GM12878 (cell line): ENCODE measurements around the gene CST6. TPM values are rescaled to one million over a fixed set of nuclear protein-coding genes. Genes with fewer than 3 reads are reported as not detected.

ENCODE experiments used
- ATAC-seq: fragments of 200-7000 bp; cut with Tn5 transposase; 3 replicates; pipeline ENCODE4 v1.9.1; 2020; ENCODE audit warnings: mild to moderate bottlenecking, moderate library complexity
- BruUV-seq: library from RNA; stranded (reverse); fragments of 400-500 nt; replicated peaks from 2 replicates; lab custom pipeline; 2021; lab: Mats Ljungman, UMichigan
- CTCF ChIA-PET: fragments of 300-600 bp; sonication (Branson Sonifier 250); formaldehyde crosslinking; extraction: SDS; loops from one replicate; lab custom pipeline; 2021; ENCODE audit warnings: inconsistent platforms; lab: Yijun Ruan, JAX
- POLR2A ChIA-PET: fragments of 350-600 bp; formaldehyde crosslinking; extraction: SDS; loops from one replicate; lab custom pipeline; 2021; ENCODE audit warnings: inconsistent platforms; lab: Charles Lee
- RAD21 ChIA-PET: fragments of 300-600 bp; sonication (Branson Sonifier 250); formaldehyde crosslinking; loops from one replicate; lab custom pipeline; 2023; ENCODE audit warnings: antibody characterized with exemption; ENCODE audit not compliant: unreplicated experiment; lab: Charles Lee
- SMC1A ChIA-PET: fragments of 300-600 bp; sonication (Branson Sonifier 250); formaldehyde crosslinking; loops from one replicate; lab custom pipeline; 2023; ENCODE audit not compliant: unreplicated experiment, uncharacterized antibody; lab: Charles Lee
- DNase-seq: peaks from one replicate; pipeline ENCODE4 v3.0.0-alpha.2; 2011; ENCODE audit warnings: low read depth, low spot score
- FAIRE-seq: peaks from 3 replicates; lab custom pipeline; 2011; peaks lifted over from hg19 to GRCh38; lab: Jason Lieb, UNC
- H2AFZ ChIP-seq: 2 replicates; pipeline ENCODE4 v1.6.0; 2011; ENCODE audit warnings: low read depth, low read length, control low read depth; ENCODE audit not compliant: control insufficient read depth
- H3K27ac ChIP-seq: 2 replicates; pipeline ENCODE4 v1.5.1; 2011; ENCODE audit warnings: control low read depth; ENCODE audit not compliant: control insufficient read depth, insufficient read depth
- H3K27me3 ChIP-seq, 2 experiments: replicated peaks in 1 of 2; 2 replicates each; pipeline versions ENCODE4 v1.6.0 to v1.6.1; 2011; ENCODE audit warnings: low read length in 1 of 2; ENCODE audit not compliant: control insufficient read depth in 2 of 2, insufficient read depth in 2 of 2
- H3K36me3 ChIP-seq, 2 experiments: 2 replicates each; pipeline ENCODE4 v1.5.1; 2011; ENCODE audit warnings: low read length in 1 of 2; ENCODE audit not compliant: control insufficient read depth in 2 of 2, insufficient read depth in 2 of 2
- H3K4me1 ChIP-seq: 2 replicates; pipeline ENCODE4 v1.6.1; 2011; ENCODE audit warnings: mild to moderate bottlenecking, low read length, moderate library complexity, mixed read lengths; ENCODE audit not compliant: control insufficient read depth, insufficient read depth
- H3K4me2 ChIP-seq: 2 replicates; pipeline ENCODE4 v1.6.0; 2011; ENCODE audit warnings: control low read depth; ENCODE audit not compliant: control insufficient read depth, insufficient read depth
- H3K4me3 ChIP-seq: fragments of 200-600 bp; sonication (generic); 2 replicates; pipeline ENCODE4 v1.5.1; 2016
- H3K79me2 ChIP-seq: 2 replicates; pipeline ENCODE4 v1.6.0; 2011; ENCODE audit warnings: low read length; ENCODE audit not compliant: control insufficient read depth, insufficient read depth
- H3K9ac ChIP-seq: 2 replicates; pipeline ENCODE4 v1.8.0; 2011; ENCODE audit warnings: low read length, control low read depth, mixed read lengths; ENCODE audit not compliant: control insufficient read depth, insufficient read depth
- H3K9me3 ChIP-seq: replicated peaks from 3 replicates; pipeline ENCODE4 v1.5.1; 2011; ENCODE audit warnings: mild to moderate bottlenecking, low read length; ENCODE audit not compliant: control insufficient read depth, insufficient read depth
- H4K20me1 ChIP-seq: 2 replicates; pipeline ENCODE4 v1.6.0; 2011; ENCODE audit not compliant: control insufficient read depth, insufficient read depth
- BACH1 ChIP-seq: fragments of 450-650 bp; IDR thresholded peaks from 2 replicates; pipeline ENCODE4 v1.6.1; 2017; ENCODE audit warnings: mild to moderate bottlenecking, borderline replicate concordance
- BCL11A ChIP-seq: IDR thresholded peaks from 2 replicates; pipeline ENCODE4 v1.6.1; 2011; ENCODE audit warnings: low read depth, low read length
- CBX3 ChIP-seq: fragments of 200-600 bp; sonication (generic); IDR thresholded peaks from 2 replicates; pipeline ENCODE4 v1.6.1; 2016; ENCODE audit warnings: low read depth, borderline replicate concordance
- CBX5 ChIP-seq: sonication (generic); IDR thresholded peaks from 2 replicates; pipeline ENCODE4 v1.6.1; 2016; ENCODE audit warnings: low read depth, moderate library complexity, mild to moderate bottlenecking, inconsistent platforms
- HDAC2 ChIP-seq: fragments of 200-600 bp; sonication (generic); IDR thresholded peaks from 2 replicates; pipeline ENCODE4 v1.6.1; 2017
- KLF5 ChIP-seq: fragments of 450-650 bp; IDR thresholded peaks from 2 replicates; pipeline ENCODE4 v1.6.1; 2014; ENCODE audit warnings: mild to moderate bottlenecking; ENCODE audit not compliant: partially characterized antibody
- LARP7 ChIP-seq: fragments of 450-650 bp; IDR thresholded peaks from 2 replicates; pipeline ENCODE4 v1.6.1; 2017; ENCODE audit warnings: mild to moderate bottlenecking
- MTA2 ChIP-seq: fragments of 450-650 bp; IDR thresholded peaks from 2 replicates; pipeline ENCODE4 v1.6.1; 2016; ENCODE audit warnings: low read depth, mild to moderate bottlenecking, moderate library complexity
- NFIC ChIP-seq: IDR thresholded peaks from 2 replicates; pipeline ENCODE4 v1.6.1; 2012; ENCODE audit warnings: low read depth, mild to moderate bottlenecking, inconsistent platforms, low read length, moderate library complexity
- POLR2A ChIP-seq: IDR thresholded peaks from 2 replicates; pipeline ENCODE4 v1.6.1; 2011; ENCODE audit warnings: low read depth, mild to moderate bottlenecking, low read length
- POLR2AphosphoS5 ChIP-seq: IDR thresholded peaks from 2 replicates; pipeline ENCODE4 v1.6.1; 2011; ENCODE audit warnings: mild to moderate bottlenecking, low read length, inconsistent platforms
- RAD21 ChIP-seq: IDR thresholded peaks from 2 replicates; pipeline ENCODE4 v1.6.1; 2011; ENCODE audit warnings: mild to moderate bottlenecking, low read depth, low read length, moderate library complexity; ENCODE audit not compliant: insufficient read depth
- SMAD5 ChIP-seq: IDR thresholded peaks from 2 replicates; pipeline ENCODE4 v1.6.1; 2016; ENCODE audit warnings: antibody characterized with exemption, low read depth
- ZNF217 ChIP-seq: fragments of 450-650 bp; IDR thresholded peaks from 2 replicates; pipeline ENCODE4 v1.6.1; 2017; ENCODE audit warnings: antibody characterized with exemption, mild to moderate bottlenecking
- whole genome bisulfite sequencing: methylation state at CpG from one replicate; pipeline ENCODE4 v1.1.6; 2016; ENCODE audit warnings: low lambda C conversion rate; ENCODE audit not compliant: insufficient replicate concordance, insufficient coverage; ENCODE audit errors: missing lambda C conversion rate; 5-methylcytosine and 5-hydroxymethylcytosine counted together
- in situ Hi-C: fragments of 300-500 bp; cut with MboI; formaldehyde crosslinking; loops from 9 replicates; pipeline ENCODE4 v1.14.3; 2018; ENCODE audit warnings: mixed read lengths
- intact Hi-C: fragments of 100-400 bp; cut with micrococcal nuclease; formaldehyde crosslinking; loops from one replicate; pipeline ENCODE4 v1.14.2; 2022; ENCODE audit not compliant: unreplicated experiment
- polyA plus RNA-seq, 11 experiments: library from polyadenylated mRNA; depleted of rRNA in 4 of 11; unstranded in 6 of 11; stranded (reverse) in 5 of 11; fragments of >200 nt; fragmentation: Nextera tagmentation in 4 of 11; fragmentation: Illumina TruSeq in 1 of 11; extraction: Ambion mirVana in 4 of 11; extraction: Trizol in 1 of 11; gene quantifications; 1 replicate in 1 of 11; 2 replicates in 10 of 11; pipeline versions ENCODE4 v1.2.1 to v1.2.3, GENCODE V29; 2011 to 2016; ENCODE audit warnings: inconsistent platforms in 2 of 11, missing spikeins in 2 of 11, low read depth in 1 of 11
- total RNA-seq, 4 experiments: library from RNA; depleted of rRNA in 3 of 4; stranded (reverse); fragments of >200 nt in 3 of 4; fragmentation: Illumina TruSeq in 1 of 4; extraction: Trizol in 1 of 4; gene quantifications; 2 replicates each; pipeline versions ENCODE4 v1.2.1 to v1.2.3, GENCODE V29; 2013 to 2021
- TF ChIP-seq, protein P1 (sequence below): IDR thresholded peaks from 2 replicates; pipeline ENCODE4 v1.6.1; 2012; ENCODE audit warnings: low read depth, low read length, improper control_type of control experiment
- TF ChIP-seq, protein P2 (sequence below): IDR thresholded peaks from 2 replicates; pipeline ENCODE4 v1.6.1; 2011; ENCODE audit warnings: mild to moderate bottlenecking, low read depth, low read length, moderate library complexity; ENCODE audit not compliant: insufficient replicate concordance

Gene CST6
- total and polyA plus RNA-seq, 10 of the 15 experiments (the other 5 are each of a cell fraction or from before 2014, with no cell fraction given) = not detected

DNA sequence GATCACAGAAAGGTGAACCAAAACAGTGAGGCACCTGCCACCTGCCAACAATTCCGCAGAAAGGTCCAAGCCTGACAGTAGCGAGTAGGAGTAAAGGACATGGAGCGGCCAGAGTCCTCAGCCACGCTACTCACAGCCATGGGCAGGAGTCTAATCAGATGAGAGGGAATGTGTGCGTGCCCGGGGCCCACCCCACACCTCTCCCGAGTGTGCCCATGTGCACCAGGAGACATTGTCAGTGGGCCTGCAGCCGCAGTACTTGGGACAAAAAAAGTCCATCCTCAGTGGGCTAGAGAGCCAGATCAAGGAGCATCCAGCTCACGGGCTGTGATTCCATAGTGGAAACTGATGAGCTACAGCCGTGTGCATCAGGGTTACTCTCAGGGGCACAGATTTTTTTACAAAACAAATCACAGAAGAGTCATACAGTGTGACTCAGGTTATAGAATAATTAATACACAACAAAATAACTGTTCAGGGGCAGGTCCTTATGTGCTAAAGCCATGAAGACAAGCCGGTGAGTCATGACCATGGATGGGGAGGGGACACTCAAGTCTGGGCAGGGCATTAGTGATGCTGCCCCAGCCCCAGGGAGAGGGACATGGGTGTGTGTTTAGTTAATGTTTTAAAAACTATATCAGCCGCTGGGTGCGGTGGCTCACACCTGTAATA is 38.2 kb upstream of the CST6 start:
- Histone ChIP-seq H3K4me3 (no peak overlapping the region), H3K79me2 (no peaks in the 10 kb centered on the region), H3K27me3 (no peaks in the 10 kb centered on the region), H3K9me3 (no peaks in the 10 kb centered on the region)
- ATAC-seq (no peak), FAIRE-seq (no peak), DNase-seq (no peak)
- in situ Hi-C loops = no loop called here
- TSS peak; percentile 52 for BruUV-seq
- ChIA-PET CTCF (no interaction called here), POLR2A (no interaction called here), SMC1A (no interaction called here), RAD21 (no interaction called here)
- intact Hi-C loops = no loop called here
- 88% methylated on average over 13 of the region's 13 CpGs for WGBS
- TF ChIP-seq NFIC (no peak), CBX5 (no peak), POLR2AphosphoS5 (0 out of 2 replicates have a peak, but pooled peaks have one; percentile 35)
- TF ChIP-seq, all 136 proteins: peak for 1
- Histone ChIP-seq H3K4me2 (no peak overlapping the region), H3K9ac (no peak overlapping the region), H2AFZ (no peak overlapping the region), H3K27ac (no peak overlapping the region), H4K20me1 (no peaks in the 10 kb centered on the region), H3K4me1 (no peaks in the 10 kb centered on the region), H3K36me3 (peaks cover 14 to 21% of the 10 kb centered on the region in 2 experiments; a peak in 3 of 4 replicates)

DNA sequence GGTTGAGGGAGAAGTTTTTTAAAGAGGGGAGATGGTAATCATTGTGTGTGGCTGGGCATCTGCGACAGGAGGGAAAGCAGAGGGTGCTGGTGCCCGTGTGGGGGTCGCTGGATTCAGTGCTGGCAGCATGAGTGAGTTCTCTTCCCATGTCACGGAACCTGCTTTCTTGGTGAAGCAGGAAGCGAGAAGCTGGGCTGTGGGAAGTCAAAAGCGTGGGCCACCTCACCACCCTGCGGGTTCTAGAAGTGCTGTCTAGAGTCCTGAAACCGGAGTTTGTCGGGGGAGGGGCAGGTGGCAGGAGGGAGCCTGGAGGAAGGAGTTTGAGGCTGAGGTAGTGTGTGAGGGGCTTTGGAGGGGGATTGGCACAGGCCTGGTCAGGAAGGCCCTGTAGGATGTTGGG is 36.0 kb upstream of the CST6 start:
- intact Hi-C loops (no loop called here), in situ Hi-C loops (no loop called here)
- Histone ChIP-seq H3K9me3 (no peaks in the 10 kb centered on the region), H3K4me3 (no peak overlapping the region), H3K36me3 (peaks cover 8 to 20% of the 10 kb centered on the region in 2 experiments; a peak in 3 of 4 replicates), H3K4me1 (no peaks in the 10 kb centered on the region), H2AFZ (no peak overlapping the region), H3K27me3 (no peaks in the 10 kb centered on the region), H3K79me2 (no peaks in the 10 kb centered on the region), H3K4me2 (no peak overlapping the region), H3K27ac (no peak overlapping the region), H3K9ac (no peak overlapping the region), H4K20me1 (no peaks in the 10 kb centered on the region)
- TF ChIP-seq BCL11A = no peak
- TF ChIP-seq, protein P1, sequence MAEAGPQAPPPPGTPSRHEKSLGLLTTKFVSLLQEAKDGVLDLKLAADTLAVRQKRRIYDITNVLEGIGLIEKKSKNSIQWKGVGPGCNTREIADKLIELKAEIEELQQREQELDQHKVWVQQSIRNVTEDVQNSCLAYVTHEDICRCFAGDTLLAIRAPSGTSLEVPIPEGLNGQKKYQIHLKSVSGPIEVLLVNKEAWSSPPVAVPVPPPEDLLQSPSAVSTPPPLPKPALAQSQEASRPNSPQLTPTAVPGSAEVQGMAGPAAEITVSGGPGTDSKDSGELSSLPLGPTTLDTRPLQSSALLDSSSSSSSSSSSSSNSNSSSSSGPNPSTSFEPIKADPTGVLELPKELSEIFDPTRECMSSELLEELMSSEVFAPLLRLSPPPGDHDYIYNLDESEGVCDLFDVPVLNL = no peak
- no peak for TF ChIP-seq MTA2
- no peak for TF ChIP-seq ZNF217
- TF ChIP-seq CBX3 = no peak
- TF ChIP-seq HDAC2 = no peak
- TF ChIP-seq, protein P2, sequence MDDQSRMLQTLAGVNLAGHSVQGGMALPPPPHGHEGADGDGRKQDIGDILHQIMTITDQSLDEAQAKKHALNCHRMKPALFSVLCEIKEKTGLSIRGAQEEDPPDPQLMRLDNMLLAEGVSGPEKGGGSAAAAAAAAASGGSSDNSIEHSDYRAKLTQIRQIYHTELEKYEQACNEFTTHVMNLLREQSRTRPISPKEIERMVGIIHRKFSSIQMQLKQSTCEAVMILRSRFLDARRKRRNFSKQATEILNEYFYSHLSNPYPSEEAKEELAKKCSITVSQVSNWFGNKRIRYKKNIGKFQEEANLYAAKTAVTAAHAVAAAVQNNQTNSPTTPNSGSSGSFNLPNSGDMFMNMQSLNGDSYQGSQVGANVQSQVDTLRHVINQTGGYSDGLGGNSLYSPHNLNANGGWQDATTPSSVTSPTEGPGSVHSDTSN = no peak
- no peak for TF ChIP-seq RAD21
- TF ChIP-seq LARP7 = no peak
- no peak for TF ChIP-seq CBX5
- no peak for TF ChIP-seq BACH1
- no peak for TF ChIP-seq KLF5
- TF ChIP-seq SMAD5 = no peak
- TF ChIP-seq POLR2A = no peak
- FAIRE-seq = no peak
- RAD21 ChIA-PET = interaction anchor here (0.6 kb wide), 1 partner anchor 283 kb away, joined by 4 read pairs; no protein-coding TSS in a partner anchor
- no peak for ATAC-seq
- WGBS = 100% methylated on average over 9 of the region's 9 CpGs
- BruUV-seq = no TSS peak
- no peak for DNase-seq
- SMC1A ChIA-PET = no interaction called here
- CTCF ChIA-PET = no interaction called here
- POLR2A ChIA-PET = interaction anchor here (0.6 kb wide), 1 partner anchor 21 kb away, joined by 3 read pairs; no protein-coding TSS in a partner anchor
